H9 (cell line): Measurements from ENCODE around the gene CD244. TPM values are rescaled to one million over a fixed set of nuclear protein-coding genes. Genes with fewer than 3 reads are reported as not detected.

ENCODE experiments used
- DNase-seq: peaks from one replicate; pipeline ENCODE4 v3.0.0-alpha.2; 2017
- H2AFZ ChIP-seq: one replicate; pipeline ENCODE4 v1.6.1; 2013; ENCODE audit warnings: mild to moderate bottlenecking, low read length, control low read depth, moderate library complexity
- H2AK5ac ChIP-seq: 2 replicates; pipeline ENCODE4 v1.6.1; 2013; ENCODE audit warnings: low read length, control low read depth, mixed read lengths; ENCODE audit not compliant: insufficient read length
- H2BK120ac ChIP-seq: one replicate; pipeline ENCODE4 v1.6.1; 2013; ENCODE audit warnings: low read depth, mild to moderate bottlenecking, low read length, control low read depth, inconsistent platforms; ENCODE audit not compliant: poor library complexity, severe bottlenecking
- H2BK12ac ChIP-seq: 2 replicates; pipeline ENCODE4 v1.6.1; 2013; ENCODE audit warnings: low read length, control low read depth, mixed read lengths, low read depth; ENCODE audit not compliant: insufficient read length
- H2BK15ac ChIP-seq: 2 replicates; pipeline ENCODE4 v1.6.1; 2013; ENCODE audit warnings: low read depth, low read length, control low read depth
- H2BK20ac ChIP-seq: one replicate; pipeline ENCODE4 v1.6.1; 2013; ENCODE audit warnings: low read depth, mild to moderate bottlenecking, low read length, control low read depth, inconsistent platforms; ENCODE audit not compliant: poor library complexity, severe bottlenecking
- H2BK5ac ChIP-seq: 2 replicates; pipeline ENCODE4 v1.6.1; 2013; ENCODE audit warnings: low read length, control low read depth, mixed read lengths; ENCODE audit not compliant: insufficient read length
- H3K14ac ChIP-seq: 2 replicates; pipeline ENCODE4 v1.6.1; 2013; ENCODE audit warnings: low read length, control low read depth; ENCODE audit not compliant: insufficient read depth
- H3K18ac ChIP-seq: 2 replicates; pipeline ENCODE4 v1.6.1; 2013; ENCODE audit warnings: low read depth, mild to moderate bottlenecking, mixed read lengths, low read length, control low read depth; ENCODE audit not compliant: insufficient read length
- H3K23ac ChIP-seq: 2 replicates; pipeline ENCODE4 v1.6.1; 2013; ENCODE audit warnings: low read length, control low read depth, mixed read lengths, low read depth; ENCODE audit not compliant: insufficient read length
- H3K23me2 ChIP-seq: 2 replicates; pipeline ENCODE4 v1.6.1; 2013; ENCODE audit warnings: low read depth, mild to moderate bottlenecking, mixed read lengths, low read length, control low read depth; ENCODE audit not compliant: insufficient read length, poor library complexity, severe bottlenecking
- H3K27ac ChIP-seq: 2 replicates; pipeline ENCODE4 v1.5.1; 2013; ENCODE audit warnings: low read length, control low read depth, mixed read lengths, low read depth; ENCODE audit not compliant: insufficient read length
- H3K27me3 ChIP-seq: 2 replicates; pipeline ENCODE4 v1.6.1; 2013; ENCODE audit warnings: low read length, control low read depth, inconsistent platforms; ENCODE audit not compliant: insufficient read depth
- H3K4ac ChIP-seq: 2 replicates; pipeline ENCODE4 v1.6.1; 2013; ENCODE audit warnings: low read depth, mild to moderate bottlenecking, control low read depth, inconsistent platforms, low read length, moderate library complexity
- H3K4me1 ChIP-seq: 2 replicates; pipeline ENCODE4 v1.6.1; 2013; ENCODE audit warnings: low read length, control low read depth, inconsistent platforms; ENCODE audit not compliant: insufficient read depth
- H3K4me2 ChIP-seq: 2 replicates; pipeline ENCODE4 v1.6.1; 2013; ENCODE audit warnings: low read length, control low read depth, mixed read lengths; ENCODE audit not compliant: insufficient read length, insufficient read depth
- H3K56ac ChIP-seq: 2 replicates; pipeline ENCODE4 v1.6.1; 2013; ENCODE audit warnings: low read depth, mild to moderate bottlenecking, mixed read lengths, low read length, control low read depth; ENCODE audit not compliant: insufficient read length
- H3K79me1 ChIP-seq: 2 replicates; pipeline ENCODE4 v1.6.1; 2013; ENCODE audit warnings: low read depth, mild to moderate bottlenecking, moderate library complexity, low read length, control low read depth, inconsistent platforms; ENCODE audit not compliant: insufficient read depth, poor library complexity, severe bottlenecking
- H3K79me2 ChIP-seq: 2 replicates; pipeline ENCODE4 v1.6.1; 2013; ENCODE audit warnings: low read length, control low read depth, inconsistent platforms; ENCODE audit not compliant: insufficient read depth
- H3K9ac ChIP-seq: 2 replicates; pipeline ENCODE4 v1.6.1; 2013; ENCODE audit warnings: low read length, control low read depth, mixed read lengths; ENCODE audit not compliant: insufficient read length; ENCODE audit errors: extremely low read depth
- H3K9me3 ChIP-seq: one replicate; pipeline ENCODE4 v1.6.1; 2013; ENCODE audit warnings: low read depth, low read length, inconsistent platforms; ENCODE audit not compliant: control insufficient read depth
- H3T11ph ChIP-seq: one replicate; pipeline ENCODE4 v1.6.1; 2013; ENCODE audit warnings: mild to moderate bottlenecking, low read length, control low read depth, inconsistent platforms
- H4K20me1 ChIP-seq: one replicate; pipeline ENCODE4 v1.6.1; 2013; ENCODE audit not compliant: control insufficient read depth, insufficient read length, insufficient read depth
- H4K5ac ChIP-seq: 2 replicates; pipeline ENCODE4 v1.6.1; 2013; ENCODE audit warnings: low read depth, mild to moderate bottlenecking, mixed read lengths, low read length, control low read depth; ENCODE audit not compliant: insufficient read length
- H4K8ac ChIP-seq: replicated peaks from 2 replicates; pipeline ENCODE4 v1.6.1; 2013; ENCODE audit warnings: low read length, control low read depth, mixed read lengths, low read depth; ENCODE audit not compliant: insufficient read length
- H4K91ac ChIP-seq: 2 replicates; pipeline ENCODE4 v1.6.1; 2013; ENCODE audit warnings: low read depth, mild to moderate bottlenecking, moderate library complexity, mixed read lengths, low read length, control low read depth; ENCODE audit not compliant: insufficient read length
- H3K27ac Mint-ChIP-seq, 3 experiments: 2 replicates in 2 of 3; 3 replicates in 1 of 3; pipeline ENCODE4 v1.8.0; 2020 to 2021; ENCODE audit warnings: mixed read lengths in 3 of 3, mild to moderate bottlenecking in 1 of 3, moderate library complexity in 1 of 3
- H3K27me3 Mint-ChIP-seq: 2 replicates; pipeline ENCODE4 v1.8.0; 2021; ENCODE audit warnings: low read depth, mild to moderate bottlenecking, moderate library complexity, mixed read lengths
- H3K36me3 Mint-ChIP-seq, 3 experiments: 2 replicates in 2 of 3; 3 replicates in 1 of 3; pipeline ENCODE4 v1.8.0; 2020 to 2021; ENCODE audit warnings: low read depth in 3 of 3, mixed read lengths in 3 of 3; ENCODE audit not compliant: insufficient read depth in 1 of 3
- H3K4me1 Mint-ChIP-seq, 2 experiments: 2 replicates each; pipeline ENCODE4 v1.8.0; 2020; ENCODE audit warnings: mixed read lengths in 2 of 2
- H3K4me3 Mint-ChIP-seq, 2 experiments: 2 replicates in 1 of 2; 3 replicates in 1 of 2; pipeline ENCODE4 v1.8.0; 2020 to 2021; ENCODE audit warnings: mild to moderate bottlenecking in 2 of 2, mixed read lengths in 2 of 2, moderate library complexity in 1 of 2
- H3K9me3 Mint-ChIP-seq, 2 experiments: 2 replicates in 1 of 2; 3 replicates in 1 of 2; pipeline ENCODE4 v1.8.0; 2020; ENCODE audit warnings: mild to moderate bottlenecking in 2 of 2, mixed read lengths in 2 of 2, moderate library complexity in 1 of 2
- WGBS: extraction: QIAGEN DNeasy Blood & Tissue Kit; methylation state at CpG from one replicate; pipeline ENCODE4 v1.1.7; 2013; ENCODE audit warnings: missing lambda C conversion rate, low lambda C conversion rate, mixed read lengths; ENCODE audit not compliant: insufficient read length; ENCODE audit errors: extremely low coverage; 5-methylcytosine and 5-hydroxymethylcytosine counted together
- total RNA-seq: library from RNA; stranded (reverse); gene quantifications from 2 replicates; pipeline ENCODE4 v1.2.1, GENCODE V29; 2021
- TF ChIP-seq, protein P1 (sequence below): fragments of 200-600 bp; sonication (generic); conservative IDR thresholded peaks from 3 replicates; pipeline ENCODE4 v1.8.0; 2021; ENCODE audit warnings: antibody characterized with exemption, mild to moderate bottlenecking

CD244 gene
- total RNA-seq, 1 experiment from 2014 or later: not detected

DNA sequence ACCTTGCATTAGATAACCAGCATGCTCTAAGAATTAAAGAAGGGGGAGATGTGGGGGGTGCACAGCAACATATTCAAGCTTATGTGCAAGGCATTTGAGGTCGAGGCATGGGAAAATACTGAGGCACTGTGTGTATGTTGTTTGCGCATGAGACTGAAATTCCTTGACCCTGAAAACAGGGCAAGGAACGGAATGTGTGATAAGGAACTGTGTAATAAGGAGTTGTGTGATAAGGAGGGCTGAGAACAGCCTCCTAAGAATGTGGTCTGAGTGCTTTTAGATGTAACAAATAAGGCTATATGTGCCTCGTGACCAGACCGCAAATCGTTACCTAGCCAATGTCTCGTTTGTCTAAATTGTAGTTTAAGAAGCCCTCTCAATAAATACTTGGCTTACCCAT is 48.8 kb upstream of the CD244 start:
- no peak overlapping the region for H3K18ac ChIP-seq
- Mint-ChIP-seq H3K27me3 (peaks cover 4% of the 10 kb centered on the region), H3K36me3 (no peaks in the 10 kb centered on the region), H3K4me3 (no peak overlapping the region), H3K4me1 (peaks cover 19 to 23% of the 10 kb centered on the region in 2 experiments), H3K9me3 (no peaks in the 10 kb centered on the region), H3K27ac (no peak overlapping the region)
- H3K23me2 ChIP-seq: no peaks in the 10 kb centered on the region
- no peaks in the 10 kb centered on the region for H3K9me3 ChIP-seq
- H3K56ac ChIP-seq: no peak overlapping the region
- no peak overlapping the region for H3K9ac ChIP-seq
- no peaks in the 10 kb centered on the region for H4K20me1 ChIP-seq
- no peak overlapping the region for H3K14ac ChIP-seq
- no peak for DNase-seq
- no peak overlapping the region for H2BK20ac ChIP-seq
- TF ChIP-seq, protein P1, sequence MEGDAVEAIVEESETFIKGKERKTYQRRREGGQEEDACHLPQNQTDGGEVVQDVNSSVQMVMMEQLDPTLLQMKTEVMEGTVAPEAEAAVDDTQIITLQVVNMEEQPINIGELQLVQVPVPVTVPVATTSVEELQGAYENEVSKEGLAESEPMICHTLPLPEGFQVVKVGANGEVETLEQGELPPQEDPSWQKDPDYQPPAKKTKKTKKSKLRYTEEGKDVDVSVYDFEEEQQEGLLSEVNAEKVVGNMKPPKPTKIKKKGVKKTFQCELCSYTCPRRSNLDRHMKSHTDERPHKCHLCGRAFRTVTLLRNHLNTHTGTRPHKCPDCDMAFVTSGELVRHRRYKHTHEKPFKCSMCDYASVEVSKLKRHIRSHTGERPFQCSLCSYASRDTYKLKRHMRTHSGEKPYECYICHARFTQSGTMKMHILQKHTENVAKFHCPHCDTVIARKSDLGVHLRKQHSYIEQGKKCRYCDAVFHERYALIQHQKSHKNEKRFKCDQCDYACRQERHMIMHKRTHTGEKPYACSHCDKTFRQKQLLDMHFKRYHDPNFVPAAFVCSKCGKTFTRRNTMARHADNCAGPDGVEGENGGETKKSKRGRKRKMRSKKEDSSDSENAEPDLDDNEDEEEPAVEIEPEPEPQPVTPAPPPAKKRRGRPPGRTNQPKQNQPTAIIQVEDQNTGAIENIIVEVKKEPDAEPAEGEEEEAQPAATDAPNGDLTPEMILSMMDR: no peak
- no peak overlapping the region for H3K4ac ChIP-seq
- H3K27me3 ChIP-seq: no peaks in the 10 kb centered on the region
- no peaks in the 10 kb centered on the region for H3K79me1 ChIP-seq
- no peak overlapping the region for H3T11ph ChIP-seq
- no peak overlapping the region for H4K91ac ChIP-seq
- H4K8ac ChIP-seq: no peak overlapping the region
- no peak overlapping the region for H2AFZ ChIP-seq
- H2BK12ac ChIP-seq: no peak overlapping the region
- no peak overlapping the region for H3K4me2 ChIP-seq
- H2BK15ac ChIP-seq: no peak overlapping the region
- no peaks in the 10 kb centered on the region for H3K79me2 ChIP-seq
- H2BK120ac ChIP-seq: no peak overlapping the region
- WGBS: no CpG with 5 or more reads among the region's 7 CpGs
- H2BK5ac ChIP-seq: no peak overlapping the region
- no peaks in the 10 kb centered on the region for H3K4me1 ChIP-seq
- no peak overlapping the region for H3K27ac ChIP-seq
- no peak overlapping the region for H4K5ac ChIP-seq
- H3K23ac ChIP-seq: no peak overlapping the region
- no peak overlapping the region for H2AK5ac ChIP-seq
